K562 (cell line): ENCODE data around the gene ELOVL7. TPM values are rescaled to one million over a fixed set of nuclear protein-coding genes. Genes with fewer than 3 reads are reported as not detected.

ENCODE experiments used
- ATAC-seq: fragments of 200-7000 bp; cut with Tn5 transposase; 3 replicates; pipeline ENCODE4 v1.9.1; 2020; ENCODE audit warnings: moderate library complexity
- BruUV-seq: library from RNA; stranded (reverse); fragments of 400-500 nt; replicated peaks from 2 replicates; lab custom pipeline; 2021; lab: Mats Ljungman, UMichigan
- CTCF ChIA-PET: fragments of 300-600 bp; formaldehyde crosslinking; extraction: SDS; loops from one replicate; lab custom pipeline; 2021; ENCODE audit warnings: low intra/inter-chr PET ratio; lab: Yijun Ruan, JAX
- POLR2A ChIA-PET: fragments of 300-600, 350-650 bp; sonication (Branson Sonifier 250); formaldehyde crosslinking; extraction: SDS; loops from one replicate; lab custom pipeline; 2021; ENCODE audit warnings: antibody characterized with exemption, inconsistent platforms; lab: Yijun Ruan, JAX
- DNase-seq, 4 experiments: peaks; one replicate each; pipeline versions ENCODE4 v3.0.0 to v3.0.0-alpha.2; 2011 to 2018; ENCODE audit warnings: low spot score in 3 of 4, mixed read lengths in 3 of 4; ENCODE audit errors: extremely low read depth in 1 of 4
- FAIRE-seq: peaks from 2 replicates; lab custom pipeline; 2011; peaks lifted over from hg19 to GRCh38; lab: Jason Lieb, UNC
- H2AFZ ChIP-seq: 2 replicates; pipeline ENCODE4 v1.6.0; 2011; ENCODE audit warnings: low read depth, low read length, control low read depth, inconsistent platforms
- H3K27ac ChIP-seq: fragments of 200-600 bp; 3 replicates; pipeline ENCODE4 v1.8.0; 2011; ENCODE audit warnings: low read depth, mild to moderate bottlenecking, control low read depth, inconsistent platforms, low read length, moderate library complexity, mixed read lengths; ENCODE audit errors: extremely low read depth
- H3K27me3 ChIP-seq, 2 experiments: fragments of 300-600 bp in 1 of 2; 2 replicates in 1 of 2; 3 replicates in 1 of 2; pipeline versions ENCODE4 v1.6.0 to v1.8.0; 2011; ENCODE audit warnings: inconsistent platforms in 2 of 2, low read length in 2 of 2, mild to moderate bottlenecking in 1 of 2, mixed read lengths in 1 of 2, moderate library complexity in 1 of 2; ENCODE audit not compliant: control insufficient read depth in 2 of 2, insufficient read depth in 2 of 2
- H3K36me3 ChIP-seq: fragments of 300-600 bp; 3 replicates; pipeline ENCODE4 v1.8.0; 2011; ENCODE audit warnings: mild to moderate bottlenecking, low read length, inconsistent platforms; ENCODE audit not compliant: control insufficient read depth, insufficient read depth
- H3K4me1 ChIP-seq, 2 experiments: fragments of 200-600 bp in 1 of 2; replicated peaks in 1 of 2; 2 replicates in 1 of 2; 3 replicates in 1 of 2; pipeline versions ENCODE4 v1.5.1 to v1.8.0; 2011; ENCODE audit warnings: inconsistent platforms in 2 of 2, low read length in 2 of 2, mild to moderate bottlenecking in 1 of 2, mixed read lengths in 1 of 2, moderate library complexity in 1 of 2; ENCODE audit not compliant: control insufficient read depth in 2 of 2, insufficient read depth in 2 of 2
- H3K4me2 ChIP-seq: 2 replicates; pipeline ENCODE4 v1.6.1; 2011; ENCODE audit warnings: low read length, control low read depth, inconsistent platforms, mixed read lengths; ENCODE audit not compliant: insufficient read depth
- H3K4me3 ChIP-seq: fragments of 200-600 bp; sonication (generic), shearing (Covaris generic); 2 replicates; pipeline ENCODE4 v1.5.1; 2016; ENCODE audit warnings: control low read depth, inconsistent platforms
- H3K79me2 ChIP-seq: fragments of 200-600 bp; 3 replicates; pipeline ENCODE4 v1.8.0; 2011; ENCODE audit warnings: low read length, inconsistent platforms; ENCODE audit not compliant: control insufficient read depth, insufficient read depth
- H3K9ac ChIP-seq, 2 experiments: 2 replicates each; pipeline versions ENCODE4 v1.6.0 to v1.6.1; 2011; ENCODE audit warnings: low read depth in 2 of 2, low read length in 2 of 2, control low read depth in 1 of 2, inconsistent platforms in 1 of 2, mild to moderate bottlenecking in 1 of 2, mixed read lengths in 1 of 2; ENCODE audit not compliant: insufficient read depth in 1 of 2
- H3K9me1 ChIP-seq: one replicate; pipeline ENCODE4 v1.6.0; 2011; ENCODE audit warnings: inconsistent platforms, mild to moderate bottlenecking, low read length, moderate library complexity; ENCODE audit not compliant: control insufficient read depth, insufficient read depth
- H3K9me3 ChIP-seq: replicated peaks from 2 replicates; pipeline ENCODE4 v1.5.1; 2011; ENCODE audit warnings: low read depth, low read length, inconsistent platforms; ENCODE audit not compliant: control insufficient read depth, insufficient read depth
- H4K20me1 ChIP-seq: replicated peaks from 2 replicates; pipeline ENCODE4 v1.6.1; 2011; ENCODE audit warnings: low read length, inconsistent platforms, mixed read lengths; ENCODE audit not compliant: control insufficient read depth, insufficient read depth
- CEBPG ChIP-seq, 3 experiments: fragments of 200-800 bp in 1 of 3; sonication (Bioruptor generic) in 1 of 3; sonication (generic) in 1 of 3; formaldehyde crosslinking in 1 of 3; IDR thresholded peaks in 2 of 3; conservative IDR thresholded peaks in 1 of 3; 2 replicates each; pipeline versions ENCODE4 v1.6.1 to v1.8.0; 2016 to 2022; ENCODE audit warnings: missing compliant biosample characterization in 2 of 3, missing genetic modification characterization in 2 of 3, mild to moderate bottlenecking in 1 of 3, missing genetic modification reagents in 1 of 3
- FOXJ3 ChIP-seq: sonication (generic); formaldehyde crosslinking; IDR thresholded peaks from 2 replicates; pipeline ENCODE4 v1.4.0; 2020; ENCODE audit warnings: mild to moderate bottlenecking, missing genetic modification reagents
- MEIS2 ChIP-seq: fragments of 450-650 bp; IDR thresholded peaks from 2 replicates; pipeline ENCODE4 v1.6.1; 2014; ENCODE audit warnings: mild to moderate bottlenecking; ENCODE audit not compliant: partially characterized antibody
- NR2C1 ChIP-seq, 2 experiments: fragments of 450-650 bp; IDR thresholded peaks; 2 replicates each; pipeline ENCODE4 v1.6.1; 2017; ENCODE audit warnings: mild to moderate bottlenecking in 2 of 2, antibody characterized with exemption in 1 of 2, inconsistent platforms in 1 of 2, missing compliant biosample characterization in 1 of 2, missing genetic modification characterization in 1 of 2
- RBM17 ChIP-seq: fragments of 200-400 bp; formaldehyde crosslinking; IDR thresholded peaks from 2 replicates; pipeline ENCODE4 v1.6.1; 2017; ENCODE audit warnings: low read depth, mild to moderate bottlenecking, low read length, borderline replicate concordance
- WGBS: fragments of 100-300 bp; shearing (Covaris generic); methylation state at CpG from one replicate; pipeline ENCODE4 v1.1.6; 2016; ENCODE audit warnings: low coverage, mixed read lengths; ENCODE audit not compliant: insufficient coverage; ENCODE audit errors: missing lambda C conversion rate; 5-methylcytosine and 5-hydroxymethylcytosine counted together
- in situ Hi-C: fragments of 300-500 bp; cut with MboI; formaldehyde crosslinking; loops from 4 replicates; pipeline ENCODE4 v1.15.0; 2018; ENCODE audit warnings: inconsistent platforms, mixed read lengths
- intact Hi-C: fragments of 100-400 bp; cut with micrococcal nuclease; formaldehyde crosslinking; loops from 2 replicates; pipeline ENCODE4 v1.14.2; 2022
- polyA plus RNA-seq, 8 experiments: library from polyadenylated mRNA; depleted of rRNA in 4 of 8; stranded (reverse) in 5 of 8; unstranded in 3 of 8; fragments of >200 nt; fragmentation: Nextera tagmentation in 2 of 8; fragmentation: Illumina TruSeq in 1 of 8; extraction: Ambion mirVana in 2 of 8; extraction: Trizol in 1 of 8; gene quantifications; 2 replicates each; pipeline versions ENCODE4 v1.2.1 to v1.2.3, GENCODE V29; 2011 to 2014; ENCODE audit warnings: inconsistent platforms in 1 of 8, missing spikeins in 1 of 8
- total RNA-seq, 7 experiments: library from RNA; depleted of rRNA in 6 of 7; stranded (reverse); fragments of >200 nt in 6 of 7; fragmentation: Illumina TruSeq in 2 of 7; extraction: Trizol in 2 of 7; gene quantifications; 2 replicates each; pipeline versions ENCODE4 v1.2.1 to v1.2.3, GENCODE V29; 2011 to 2021; ENCODE audit warnings: low replicate concordance in 1 of 7
- TF ChIP-seq, protein P1 (sequence below), 2 experiments: IDR thresholded peaks in 1 of 2; conservative IDR thresholded peaks in 1 of 2; 2 replicates each; pipeline ENCODE4 v1.6.1; 2016; ENCODE audit warnings: low read depth in 2 of 2, mild to moderate bottlenecking in 1 of 2, missing compliant biosample characterization in 1 of 2, missing genetic modification characterization in 1 of 2, moderate library complexity in 1 of 2
- TF ChIP-seq, protein P2 (sequence below): fragments of 450-650 bp; IDR thresholded peaks from 2 replicates; pipeline ENCODE4 v1.6.1; 2016
- TF ChIP-seq, protein P3 (sequence below): fragments of 450-650 bp; IDR thresholded peaks from 2 replicates; pipeline ENCODE4 v1.6.1; 2016; ENCODE audit warnings: missing biosample characterization, missing genetic modification characterization

ELOVL7 gene
- total and polyA plus RNA-seq, 9 of the 15 experiments (the other 6 are each of a cell fraction or from before 2014, with no cell fraction given): 4.5 to 12.3 (median 6.9) TPM

DNA sequence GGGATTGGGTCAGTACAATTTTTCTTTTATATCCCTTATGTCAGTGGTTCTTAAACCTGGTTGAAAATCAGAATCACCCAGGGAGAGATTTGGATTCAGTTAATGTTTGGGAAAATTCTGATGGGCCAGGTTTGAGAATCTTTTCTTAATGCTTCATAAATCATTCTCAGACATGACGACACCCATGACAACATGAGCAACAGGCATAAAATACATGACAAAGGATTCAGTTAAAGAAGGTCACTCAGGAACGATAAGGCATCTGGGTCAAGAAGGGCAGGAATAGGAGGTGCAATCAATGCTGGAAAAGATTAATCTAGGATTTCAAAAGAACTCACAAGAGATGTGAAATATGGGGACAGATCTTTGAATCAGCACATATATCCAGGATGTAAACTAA is 41.8 kb downstream of the ELOVL7 start:
- Histone ChIP-seq H2AFZ (no peak overlapping the region), H3K27me3 (no peaks in the 10 kb centered on the region), H3K27ac (no peak overlapping the region), H3K4me2 (no peak overlapping the region), H3K9me3 (no peaks in the 10 kb centered on the region), H3K4me3 (no peak overlapping the region), H3K9me1 (no peaks in the 10 kb centered on the region), H3K79me2 (no peaks in the 10 kb centered on the region), H3K4me1 (peaks cover 0 to 7% of the 10 kb centered on the region in 2 experiments; a peak in 1 of 5 replicates), H3K36me3 (no peaks in the 10 kb centered on the region), H3K9ac (no peak overlapping the region), H4K20me1 (no peaks in the 10 kb centered on the region)
- intact Hi-C loops: no loop called here
- in situ Hi-C loops: no loop called here
- ChIA-PET POLR2A (interaction anchor here (1.3 kb wide), 1 partner anchor 8 kb away, joined by 4 read pairs; no protein-coding TSS in a partner anchor), CTCF (no interaction called here)
- TF ChIP-seq CEBPG (CRISPR knock-in tag; IDR thresholded peaks at IDR 0.05): no peak
- no peak for TF ChIP-seq CEBPG (tag; conservative IDR thresholded peaks at IDR 0.05 in 1 of 2, IDR thresholded peaks at IDR 0.05 in 1 of 2)
- TF ChIP-seq MEIS2: peak; percentile 77
- TF ChIP-seq, protein P1, sequence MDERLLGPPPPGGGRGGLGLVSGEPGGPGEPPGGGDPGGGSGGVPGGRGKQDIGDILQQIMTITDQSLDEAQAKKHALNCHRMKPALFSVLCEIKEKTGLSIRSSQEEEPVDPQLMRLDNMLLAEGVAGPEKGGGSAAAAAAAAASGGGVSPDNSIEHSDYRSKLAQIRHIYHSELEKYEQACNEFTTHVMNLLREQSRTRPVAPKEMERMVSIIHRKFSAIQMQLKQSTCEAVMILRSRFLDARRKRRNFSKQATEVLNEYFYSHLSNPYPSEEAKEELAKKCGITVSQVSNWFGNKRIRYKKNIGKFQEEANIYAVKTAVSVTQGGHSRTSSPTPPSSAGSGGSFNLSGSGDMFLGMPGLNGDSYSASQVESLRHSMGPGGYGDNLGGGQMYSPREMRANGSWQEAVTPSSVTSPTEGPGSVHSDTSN (CRISPR knock-in tag; IDR thresholded peaks at IDR 0.05; ENCODE audit: low read depth): no peak
- TF ChIP-seq, protein P1 (tag; conservative IDR thresholded peaks at IDR 0.05; ENCODE audit: low read depth): peak; percentile 81
- TF ChIP-seq, protein P2, sequence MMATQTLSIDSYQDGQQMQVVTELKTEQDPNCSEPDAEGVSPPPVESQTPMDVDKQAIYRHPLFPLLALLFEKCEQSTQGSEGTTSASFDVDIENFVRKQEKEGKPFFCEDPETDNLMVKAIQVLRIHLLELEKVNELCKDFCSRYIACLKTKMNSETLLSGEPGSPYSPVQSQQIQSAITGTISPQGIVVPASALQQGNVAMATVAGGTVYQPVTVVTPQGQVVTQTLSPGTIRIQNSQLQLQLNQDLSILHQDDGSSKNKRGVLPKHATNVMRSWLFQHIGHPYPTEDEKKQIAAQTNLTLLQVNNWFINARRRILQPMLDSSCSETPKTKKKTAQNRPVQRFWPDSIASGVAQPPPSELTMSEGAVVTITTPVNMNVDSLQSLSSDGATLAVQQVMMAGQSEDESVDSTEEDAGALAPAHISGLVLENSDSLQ: peak; percentile 60; the same call in 1 of the 2 replicates
- TF ChIP-seq NR2C1 (IDR thresholded peaks at IDR 0.05): no peak
- TF ChIP-seq NR2C1 (tag; IDR thresholded peaks at IDR 0.05): peak; percentile 28; the same call in 1 of the 2 replicates
- no peak for TF ChIP-seq RBM17
- TF ChIP-seq, protein P3, sequence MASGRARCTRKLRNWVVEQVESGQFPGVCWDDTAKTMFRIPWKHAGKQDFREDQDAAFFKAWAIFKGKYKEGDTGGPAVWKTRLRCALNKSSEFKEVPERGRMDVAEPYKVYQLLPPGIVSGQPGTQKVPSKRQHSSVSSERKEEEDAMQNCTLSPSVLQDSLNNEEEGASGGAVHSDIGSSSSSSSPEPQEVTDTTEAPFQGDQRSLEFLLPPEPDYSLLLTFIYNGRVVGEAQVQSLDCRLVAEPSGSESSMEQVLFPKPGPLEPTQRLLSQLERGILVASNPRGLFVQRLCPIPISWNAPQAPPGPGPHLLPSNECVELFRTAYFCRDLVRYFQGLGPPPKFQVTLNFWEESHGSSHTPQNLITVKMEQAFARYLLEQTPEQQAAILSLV (tag): no peak
- no peak for TF ChIP-seq FOXJ3 (CRISPR knock-in tag)
- FAIRE-seq (no peak), DNase-seq (no peak), ATAC-seq (no peak)
- BruUV-seq: no TSS peak
- WGBS: 24% methylated on average over 2 of the region's 2 CpGs
